Stimulated activated CD4-positive, alpha-beta T cell treated with anti-CD3 and anti-CD28 coated beads, Interleukin-4, amount 100 ng/mL, for 4 hours (primary cell): ENCODE results near the gene NUTM2D.
"Not testable (repeated sequence)": the region's sequence is repeated elsewhere in the genome, so short reads cannot be mapped to it uniquely, and the experiment has no call there.

ENCODE experiments used
- DNase-seq, 2 experiments: peaks; one replicate each; pipeline ENCODE4 v3.0.0-alpha.2; 2020

Gene NUTM2D, protein sequence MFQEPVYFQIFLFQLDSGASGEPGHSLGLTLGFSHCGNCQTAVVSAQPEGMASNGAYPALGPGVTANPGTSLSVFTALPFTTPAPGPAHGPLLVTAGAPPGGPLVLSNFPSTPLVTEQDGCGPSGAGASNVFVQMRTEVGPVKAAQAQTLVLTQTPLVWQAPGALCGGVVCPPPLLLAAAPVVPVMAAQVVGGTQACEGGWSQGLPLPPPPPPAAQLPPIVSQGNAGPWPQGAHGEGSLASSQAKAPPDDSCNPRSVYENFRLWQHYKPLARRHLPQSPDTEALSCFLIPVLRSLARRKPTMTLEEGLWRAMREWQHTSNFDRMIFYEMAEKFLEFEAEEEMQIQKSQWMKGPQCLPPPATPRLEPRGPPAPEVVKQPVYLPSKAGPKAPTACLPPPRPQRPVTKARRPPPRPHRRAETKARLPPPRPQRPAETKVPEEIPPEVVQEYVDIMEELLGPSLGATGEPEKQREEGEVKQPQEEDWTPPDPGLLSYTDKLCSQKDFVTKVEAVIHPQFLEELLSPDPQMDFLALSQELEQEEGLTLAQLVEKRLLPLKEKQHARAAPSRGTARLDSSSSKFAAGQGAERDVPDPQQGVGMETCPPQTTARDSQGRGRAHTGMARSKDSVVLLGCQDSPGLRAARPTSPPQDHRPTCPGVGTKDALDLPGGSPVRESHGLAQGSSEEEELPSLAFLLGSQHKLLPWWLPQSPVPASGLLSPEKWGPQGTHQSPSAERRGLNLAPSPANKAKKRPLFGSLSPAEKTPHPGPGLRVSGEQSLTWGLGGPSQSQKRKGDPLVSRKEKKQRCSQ

GRCh38 chr10:87357444-87357843 lies at the start of gene NUTM2D:
TSS of gene NUTM2D (plus strand) at chr10:87357744. CDS start at chr10:87358266, 522 bp downstream.
- DNase-seq: not testable (repeated sequence)

DNA sequence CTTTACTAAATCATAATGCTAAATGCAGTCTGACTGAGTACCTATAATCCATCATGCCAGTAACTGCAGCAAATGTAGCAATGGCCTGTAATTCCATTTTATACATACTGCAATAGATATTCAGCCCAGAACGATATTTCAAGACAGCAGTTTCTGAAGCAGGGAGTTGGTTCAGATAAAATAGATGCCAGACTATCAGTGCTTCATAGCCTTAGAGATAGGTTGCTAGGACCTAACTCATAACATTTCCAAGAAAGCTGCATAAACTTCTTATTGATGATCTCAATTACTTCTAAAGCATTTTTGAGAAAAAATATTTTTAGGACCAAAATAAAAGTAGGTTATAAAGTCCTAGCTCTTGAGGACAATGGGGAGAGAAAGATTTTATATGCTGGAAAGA lies 48.8 kb upstream of the NUTM2D start:
- DNase-seq: not testable (repeated sequence)

- not testable (repeated sequence) for DNase-seq
These were observed 47.9 kb upstream of the NUTM2D start for GRCh38 chr10:87309657-87310056.

DNA sequence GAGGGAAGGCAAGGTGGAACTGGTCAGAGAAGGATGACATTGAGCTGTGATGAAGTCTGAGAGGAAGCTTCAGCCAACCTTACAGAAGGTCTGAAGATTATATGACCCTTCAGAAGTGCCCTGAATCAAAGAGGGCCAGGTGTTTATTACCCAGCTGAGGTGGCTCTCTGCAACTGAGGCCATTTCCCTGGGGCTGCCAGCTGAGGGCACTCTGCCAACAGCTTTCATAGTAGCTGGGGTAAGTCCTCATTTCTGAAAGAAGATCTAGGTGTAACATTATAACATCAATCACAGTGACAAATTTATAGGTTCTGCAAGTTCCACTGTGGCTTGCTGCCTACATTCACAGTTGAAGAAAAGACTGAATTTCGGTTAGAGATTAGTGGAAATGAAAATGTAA lies 46.0 kb upstream of the NUTM2D start:
- DNase-seq: not testable (repeated sequence)

DNA sequence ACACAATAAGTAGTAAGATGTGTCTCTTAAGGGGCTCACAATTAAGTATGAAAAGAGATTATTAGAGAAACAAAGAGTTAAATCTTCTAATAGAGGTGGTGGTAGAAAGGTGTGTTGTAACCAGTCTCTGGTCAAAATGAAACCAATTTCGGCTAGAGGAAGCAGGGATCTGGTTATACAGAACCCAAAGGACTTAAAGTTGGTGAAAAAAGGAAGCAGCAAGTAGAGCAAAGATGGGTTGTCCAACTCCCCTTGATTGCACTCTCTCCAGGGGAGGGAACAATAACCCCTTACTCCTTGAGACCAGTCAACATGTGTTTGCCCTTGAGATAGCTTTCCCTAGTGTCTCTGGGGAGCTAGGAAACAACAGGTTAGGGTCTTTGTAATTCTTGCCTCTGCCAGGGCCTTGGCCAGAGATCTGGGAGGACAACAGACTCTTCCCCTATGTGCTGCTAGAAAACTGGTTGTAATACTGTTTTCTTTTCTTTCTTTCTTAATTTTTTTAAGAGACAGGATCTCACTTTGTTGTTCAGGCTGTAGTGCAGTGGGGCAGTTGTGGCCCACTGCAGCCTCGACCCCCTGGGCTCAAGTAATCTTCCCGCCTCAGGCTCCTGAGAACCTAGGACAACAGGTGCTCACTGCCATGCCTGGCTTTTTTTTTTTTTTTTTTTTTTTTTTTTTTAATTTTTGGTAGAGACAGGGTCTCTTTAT lies 43.7 kb upstream of the NUTM2D start:
- not testable (repeated sequence) for DNase-seq

GRCh38 chr10:87314360-87314973 lies 43.1 kb upstream of the NUTM2D start:
- DNase-seq: not testable (repeated sequence)

- DNase-seq: not testable (repeated sequence)
These were observed 36.0 kb upstream of the NUTM2D start for GRCh38 chr10:87321505-87321904.

DNA sequence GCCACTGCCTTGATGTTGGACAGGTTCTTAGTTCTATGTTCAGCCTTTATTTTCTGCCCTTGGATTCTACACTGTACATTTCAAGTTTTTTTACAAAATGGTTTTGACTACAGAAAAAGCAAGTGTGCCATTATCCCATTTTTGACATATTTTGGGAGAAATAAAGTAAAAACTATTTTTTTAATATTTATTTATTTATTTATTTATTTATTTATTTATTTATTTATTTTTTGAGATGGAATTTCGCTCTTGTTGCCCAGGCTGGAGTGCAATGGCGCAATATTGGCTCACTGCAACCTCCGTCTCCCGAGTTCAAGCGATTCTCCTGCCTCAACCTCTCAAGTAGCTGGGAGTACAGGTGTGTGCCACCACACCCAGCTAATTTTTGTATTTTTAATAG lies 33.0 kb upstream of the NUTM2D start:
- not testable (repeated sequence) for DNase-seq

GRCh38 chr10:87327958-87328357 lies 29.6 kb upstream of the NUTM2D start:
- not testable (repeated sequence) for DNase-seq

DNA sequence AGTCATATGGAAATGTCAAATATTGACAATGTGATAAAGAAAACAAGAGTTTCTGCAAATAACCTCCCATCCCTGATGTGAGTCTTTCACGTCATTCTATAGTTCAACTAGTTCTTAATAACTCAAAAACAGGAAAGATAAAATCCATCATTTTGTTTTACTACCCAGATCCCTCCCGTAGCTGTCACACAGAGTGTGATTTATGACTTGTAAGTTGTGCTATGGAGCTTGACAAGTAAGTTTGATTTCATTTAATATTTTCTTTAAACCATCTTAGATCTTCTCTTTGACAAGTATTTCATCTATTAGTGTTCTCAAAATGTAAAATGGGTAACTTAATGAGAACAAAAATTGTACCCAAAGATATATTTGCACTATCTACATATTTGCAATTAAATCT lies 28.4 kb upstream of the NUTM2D start:
- DNase-seq: not testable (repeated sequence)

DNA sequence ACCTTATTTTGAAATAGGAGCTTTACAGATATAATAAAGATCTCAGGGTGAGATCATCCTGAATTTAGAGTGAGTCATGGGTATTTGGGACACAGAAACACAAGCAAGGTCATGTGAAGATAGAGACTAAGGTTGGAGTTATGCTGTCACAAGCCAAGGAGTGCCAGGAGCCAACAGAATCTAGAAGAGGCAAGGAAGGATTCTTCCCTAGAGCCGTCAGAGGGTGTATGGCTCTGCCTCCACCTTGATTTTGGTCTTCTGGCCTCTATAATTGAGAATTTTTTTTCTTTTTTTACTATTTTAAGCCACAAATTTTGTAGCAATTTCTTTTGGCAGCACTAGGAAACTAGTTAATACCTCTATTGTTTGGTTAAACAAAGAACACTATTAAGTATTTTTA lies 24.9 kb upstream of the NUTM2D start:
- DNase-seq: not testable (repeated sequence)

DNA sequence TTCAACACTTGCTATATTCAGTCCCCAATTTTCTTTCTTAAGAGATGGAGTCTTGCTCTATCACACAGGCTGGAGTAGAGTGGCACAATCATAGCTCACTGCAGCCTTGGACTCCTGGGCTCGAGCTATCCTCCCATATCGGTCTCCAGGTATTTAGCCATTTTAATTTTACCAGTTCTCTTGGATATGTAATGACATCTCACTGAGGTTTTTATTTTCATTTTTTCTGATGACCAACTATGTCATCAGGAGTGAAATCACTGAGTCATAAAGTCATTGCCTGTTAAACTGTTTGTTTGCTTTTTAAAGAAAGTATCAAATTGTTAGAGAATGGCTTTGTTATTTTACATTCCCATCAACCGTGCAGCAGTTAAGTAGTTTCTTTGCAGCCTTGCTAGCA lies 17.1 kb upstream of the NUTM2D start:
- not testable (repeated sequence) for DNase-seq

GRCh38 chr10:87341546-87342142 lies 15.9 kb upstream of the NUTM2D start:
- DNase-seq: not testable (repeated sequence)

GRCh38 chr10:87342249-87342710 lies 15.3 kb upstream of the NUTM2D start:
- DNase-seq: peak; percentile 76 to 82

DNA sequence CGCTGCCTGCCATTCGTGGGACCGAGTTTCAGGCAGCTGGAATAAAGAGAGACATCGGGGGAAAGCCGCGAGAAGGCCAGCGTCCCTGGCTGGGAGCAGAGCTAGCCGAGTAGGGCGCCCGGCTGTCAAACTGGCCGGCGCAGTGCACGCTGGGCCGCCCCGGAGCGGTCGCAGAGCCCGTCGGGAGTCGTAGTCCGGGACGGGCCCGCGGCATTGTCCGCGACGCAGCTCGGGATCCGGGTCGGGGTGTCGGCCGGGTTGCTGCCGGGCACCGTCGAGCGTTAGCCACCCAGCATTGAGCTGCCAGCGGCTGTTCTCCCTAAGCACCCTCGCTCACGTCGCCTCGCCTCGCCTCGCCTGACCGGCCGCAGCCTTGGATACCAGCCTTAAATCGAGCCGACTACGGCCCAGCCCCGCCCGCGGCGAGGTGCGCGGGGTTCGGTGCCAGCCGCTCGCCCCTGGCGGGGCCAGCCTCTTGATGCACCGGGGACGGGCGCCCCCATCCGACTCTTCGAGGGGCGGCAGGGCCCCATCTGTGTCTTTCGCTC lies 14.8 kb upstream of the NUTM2D start:
- DNase-seq: peak; percentile 80 to 82

- DNase-seq: not testable (repeated sequence)
These were observed 11.8 kb upstream of the NUTM2D start for GRCh38 chr10:87345743-87346142.

DNA sequence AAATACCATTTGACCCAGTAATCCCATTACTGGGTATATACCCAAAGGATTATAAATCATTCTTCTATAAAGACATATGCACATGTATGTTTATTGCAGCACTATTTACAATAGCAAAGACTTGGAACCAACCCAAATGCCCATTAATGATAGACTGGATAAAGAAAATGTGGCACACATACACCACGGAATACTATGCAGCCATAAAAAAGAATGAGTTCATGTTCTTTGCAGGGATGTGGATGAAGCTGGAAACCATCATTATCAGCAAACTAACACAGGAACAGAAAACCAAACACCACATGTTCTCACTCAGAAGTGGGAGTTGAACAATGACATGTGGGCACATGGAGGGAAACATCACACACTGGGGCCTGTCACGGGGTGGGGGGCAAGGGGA lies 7.4 kb upstream of the NUTM2D start:
- not testable (repeated sequence) for DNase-seq

- DNase-seq: not testable (repeated sequence)
These were observed 4.7 kb upstream of the NUTM2D start for GRCh38 chr10:87352825-87353224.

- not testable (repeated sequence) for DNase-seq
These were observed 2.4 kb upstream of the NUTM2D start for GRCh38 chr10:87355110-87355509.

DNA sequence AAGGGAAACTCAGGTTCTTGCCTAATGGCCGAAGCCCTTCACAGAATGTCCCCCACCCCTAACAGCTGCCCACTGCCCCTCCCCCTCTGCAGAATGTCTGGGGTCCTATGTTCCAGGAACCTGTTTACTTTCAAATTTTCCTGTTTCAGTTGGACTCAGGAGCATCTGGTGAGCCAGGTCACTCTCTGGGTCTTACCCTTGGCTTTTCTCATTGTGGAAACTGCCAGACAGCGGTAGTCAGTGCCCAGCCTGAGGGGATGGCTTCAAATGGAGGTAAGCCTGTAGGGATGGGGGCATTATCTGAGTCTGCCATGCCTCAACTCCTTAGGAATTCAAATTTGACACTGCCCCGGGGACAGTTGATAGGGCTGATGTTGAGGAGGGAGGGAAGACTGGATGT lies 615 bp downstream of the NUTM2D start:
- not testable (repeated sequence) for DNase-seq

DNA sequence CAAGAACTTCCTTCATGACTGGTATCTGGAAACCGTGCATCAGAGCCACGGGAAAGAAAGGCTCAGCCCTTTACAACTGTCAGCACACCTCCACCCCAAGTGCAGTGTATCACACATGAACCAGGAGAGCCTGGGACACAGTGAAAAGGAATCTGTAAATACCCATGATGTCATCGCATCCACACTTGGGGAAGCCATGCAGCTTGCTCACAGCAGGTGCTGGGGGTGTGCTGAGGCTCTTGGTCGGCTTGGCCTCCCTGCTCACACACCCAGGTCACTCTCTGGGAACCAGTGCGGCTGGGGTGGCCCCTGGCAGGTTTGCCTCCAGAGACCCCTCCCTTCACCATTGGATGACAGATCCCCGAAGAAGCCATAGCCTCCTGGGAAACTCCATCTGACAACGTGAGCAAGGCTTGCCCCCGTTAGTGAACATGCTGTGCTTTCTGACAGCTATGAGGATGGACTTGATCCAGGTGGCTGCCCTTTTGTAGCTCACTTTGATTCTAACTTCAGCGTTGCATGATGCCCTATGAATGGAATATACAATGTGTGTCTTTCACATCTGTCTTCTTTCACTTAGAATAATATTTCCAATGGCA lies 12.1 kb downstream of the NUTM2D start:
- not testable (repeated sequence) for DNase-seq
